IPS-20b (cell line): ENCODE measurements around the gene INSL3.
A peak's percentile ranks its signal among the peaks of the same experiment; 100 is the strongest.
"Not testable (repeated sequence)": the region's sequence is repeated elsewhere in the genome, so short reads cannot be mapped to it uniquely, and the experiment has no call there.

Source experiments
- H3K27ac ChIP-seq: one replicate; pipeline ENCODE4 v1.5.1; 2013; ENCODE audit warnings: low read length
- H3K27me3 ChIP-seq: 2 replicates; pipeline ENCODE4 v1.6.1; 2013; ENCODE audit warnings: mild to moderate bottlenecking, low read length, inconsistent platforms; ENCODE audit not compliant: insufficient read depth
- H3K36me3 ChIP-seq: 2 replicates; pipeline ENCODE4 v1.6.1; 2013; ENCODE audit warnings: low read depth, mild to moderate bottlenecking, inconsistent platforms, low read length, moderate library complexity; ENCODE audit not compliant: insufficient read depth
- H3K4me1 ChIP-seq: 2 replicates; pipeline ENCODE4 v1.6.1; 2013; ENCODE audit warnings: mild to moderate bottlenecking, control low read depth, inconsistent platforms, low read length, moderate library complexity; ENCODE audit not compliant: insufficient read depth
- H3K4me3 ChIP-seq: 2 replicates; pipeline ENCODE4 v1.5.1; 2013; ENCODE audit warnings: mild to moderate bottlenecking, low read length, inconsistent platforms
- H3K9ac ChIP-seq: 2 replicates; pipeline ENCODE4 v1.6.1; 2013; ENCODE audit warnings: low read depth, mild to moderate bottlenecking, inconsistent platforms, low read length, moderate library complexity
- H3K9me3 ChIP-seq: 2 replicates; pipeline ENCODE4 v1.6.1; 2013; ENCODE audit warnings: mild to moderate bottlenecking, low read depth, low read length, inconsistent platforms; ENCODE audit not compliant: insufficient read depth

Gene INSL3

GRCh38 chr19:17788632-17789031 lies 32.7 kb downstream of the INSL3 start:
- Histone ChIP-seq H3K27ac (no peak overlapping the region), H3K9ac (no peak overlapping the region), H3K36me3 (0 out of 2 replicates have a peak, but pooled peaks cover 4% of the 10 kb centered on the region), H3K27me3 (peaks cover 2% of the 10 kb centered on the region; the same call in 1 of the 2 replicates), H3K9me3 (no peaks in the 10 kb centered on the region), H3K4me1 (no peaks in the 10 kb centered on the region), H3K4me3 (no peak overlapping the region)

GRCh38 chr19:17787274-17787913 lies 33.9 kb downstream of the INSL3 start:
- Histone ChIP-seq H3K27ac (no peak overlapping the region), H3K9ac (no peak overlapping the region), H3K9me3 (no peaks in the 10 kb centered on the region), H3K4me3 (no peak overlapping the region), H3K27me3 (no peaks in the 10 kb centered on the region), H3K36me3 (0 out of 2 replicates have a peak, but pooled peaks cover 4% of the 10 kb centered on the region), H3K4me1 (no peaks in the 10 kb centered on the region)

DNA sequence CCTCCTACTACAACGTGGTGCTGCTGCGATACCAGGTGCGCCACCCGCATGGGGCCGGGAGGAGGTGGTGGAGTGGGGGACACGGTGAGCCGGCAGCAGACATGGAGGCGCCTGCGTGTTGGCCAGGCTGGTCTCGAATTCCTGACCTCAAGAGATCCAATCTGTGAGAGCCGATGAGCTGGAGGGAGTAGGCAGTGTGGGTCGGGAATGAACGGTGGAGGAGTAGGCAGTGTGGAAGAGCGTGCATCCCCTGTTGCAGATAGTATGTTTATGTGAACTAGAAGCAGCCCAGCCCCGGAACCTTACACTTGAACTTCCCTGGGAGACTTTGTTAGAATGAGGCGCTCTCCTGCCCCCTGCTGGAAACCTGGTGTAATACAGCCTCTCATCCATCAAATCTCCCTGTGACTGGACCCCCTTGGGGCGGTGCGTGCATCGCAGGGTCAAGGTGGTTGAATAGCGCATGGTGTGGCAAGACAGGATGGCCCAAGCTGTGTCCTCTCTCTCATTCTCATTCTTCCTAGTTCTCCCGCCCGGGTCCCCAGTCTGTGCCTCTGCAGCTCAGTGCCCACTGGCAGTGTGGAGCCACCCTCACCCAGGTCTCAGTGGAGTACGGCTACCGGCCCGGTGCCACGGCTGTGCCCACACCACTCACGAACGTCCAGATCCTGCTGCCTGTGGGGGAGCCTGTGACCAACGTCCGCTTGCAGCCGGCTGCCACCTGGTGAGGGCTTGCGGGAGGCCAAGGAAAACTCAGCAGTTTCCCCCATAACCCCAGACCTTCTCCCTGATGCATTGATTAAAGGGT lies 36.9 kb downstream of the INSL3 start:
- no peaks in the 10 kb centered on the region; the same call in 1 of the 2 replicates for H3K4me1 ChIP-seq
- H3K27ac ChIP-seq: no peak overlapping the region
- no peak overlapping the region; the same call in 1 of the 2 replicates for H3K9ac ChIP-seq

GRCh38 chr19:17783721-17784120 lies 37.6 kb downstream of the INSL3 start:
- not testable (repeated sequence) for H3K36me3 ChIP-seq, H3K27me3 ChIP-seq, H3K4me3 ChIP-seq, H3K27ac ChIP-seq, H3K9me3 ChIP-seq, H3K4me1 ChIP-seq, H3K9ac ChIP-seq

More for the DNA sequence above, 36.9 kb downstream of the INSL3 start:
- H3K27me3 ChIP-seq: no peaks in the 10 kb centered on the region
- no peak overlapping the region for H3K4me3 ChIP-seq
- H3K36me3 ChIP-seq: 0 out of 2 replicates have a peak, but pooled peaks cover 4% of the 10 kb centered on the region
- no peaks in the 10 kb centered on the region for H3K9me3 ChIP-seq

DNA sequence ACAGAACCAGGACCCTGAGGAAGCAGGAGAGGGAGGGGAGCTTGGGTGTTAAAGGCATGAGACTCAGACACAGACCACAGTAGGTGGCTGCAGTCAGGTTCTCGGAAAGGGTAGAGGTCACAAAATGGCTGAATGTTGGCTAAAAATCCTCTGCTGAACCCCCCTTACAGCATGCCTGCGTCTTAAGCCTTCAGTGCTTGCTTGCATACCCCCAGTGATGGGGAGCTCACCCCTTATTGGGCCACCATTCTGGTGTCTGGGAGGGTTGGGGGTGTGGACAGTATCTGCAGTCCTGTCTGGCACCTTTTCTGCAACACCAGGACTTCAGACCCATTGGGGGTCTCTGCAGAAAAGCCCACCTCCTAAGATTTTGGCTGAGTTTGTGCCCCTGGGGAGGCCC lies 40.5 kb downstream of the INSL3 start:
- H3K9ac ChIP-seq: no peak overlapping the region
- H3K36me3 ChIP-seq: no peaks in the 10 kb centered on the region

DNA sequence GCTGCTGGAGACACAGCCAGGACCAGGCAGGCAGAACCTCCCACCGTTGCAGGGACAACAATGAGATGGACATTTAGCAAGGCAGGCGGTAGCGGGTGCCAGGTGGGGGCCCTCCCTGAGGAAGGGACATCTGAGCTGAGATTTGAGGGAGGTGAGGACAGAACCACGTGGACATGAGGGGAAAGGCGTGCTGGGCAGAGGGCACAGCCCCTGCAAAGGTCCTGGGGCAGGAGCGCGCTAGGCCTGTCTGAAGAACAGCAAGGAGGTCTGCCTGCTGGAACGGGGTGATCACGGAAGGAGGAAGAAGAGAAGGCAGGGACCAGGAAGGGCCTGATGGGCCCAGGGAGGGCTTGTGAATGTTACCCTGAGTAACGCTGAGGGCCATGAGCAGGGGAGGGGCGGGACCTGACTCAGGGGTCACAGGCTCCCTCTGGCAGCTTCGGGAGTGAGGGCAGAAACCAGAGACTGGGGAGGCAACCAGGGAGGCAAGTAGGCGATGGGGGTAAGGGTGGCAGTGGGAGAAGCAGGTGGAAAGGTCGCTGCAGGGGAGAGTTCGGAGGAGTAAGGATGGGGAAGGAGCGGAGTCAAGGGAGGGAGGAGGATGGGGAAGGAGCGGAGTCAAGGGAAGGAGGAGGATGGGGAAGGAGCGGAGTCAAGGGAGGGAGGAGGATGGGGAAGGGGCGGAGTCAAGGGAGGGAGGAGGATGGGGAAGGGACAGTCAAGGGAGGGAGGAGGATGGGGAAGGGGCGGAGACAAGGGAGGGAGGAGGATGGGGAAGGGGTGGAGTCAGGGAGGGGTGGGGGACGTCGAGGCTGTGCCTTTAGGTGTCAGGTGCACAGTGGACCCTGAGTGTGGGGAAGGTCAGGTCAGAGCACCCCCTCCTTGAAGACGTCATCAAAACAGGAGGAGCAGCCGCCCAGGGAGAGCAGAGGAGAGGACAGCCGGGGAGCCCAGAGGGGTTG lies 42.1 kb downstream of the INSL3 start:
- Histone ChIP-seq H3K27ac (no peak overlapping the region), H3K4me1 (peaks cover 2% of the 10 kb centered on the region; the same call in 1 of the 2 replicates), H3K4me3 (peak overlapping the region; percentile 76), H3K27me3 (no peaks in the 10 kb centered on the region), H3K9me3 (no peaks in the 10 kb centered on the region), H3K36me3 (no peaks in the 10 kb centered on the region), H3K9ac (no peak overlapping the region; the same call in 1 of the 2 replicates)

More for the DNA sequence above, 40.5 kb downstream of the INSL3 start:
- Histone ChIP-seq H3K27me3 (no peaks in the 10 kb centered on the region), H3K9me3 (no peaks in the 10 kb centered on the region), H3K4me3 (no peak overlapping the region), H3K4me1 (peaks cover 2% of the 10 kb centered on the region; the same call in 1 of the 2 replicates), H3K27ac (no peak overlapping the region)

- no peaks in the 10 kb centered on the region for H3K27me3 ChIP-seq
- H3K4me3 ChIP-seq: peak overlapping the region; percentile 76
- H3K27ac ChIP-seq: no peak overlapping the region
- no peaks in the 10 kb centered on the region for H3K36me3 ChIP-seq
- H3K9me3 ChIP-seq: no peaks in the 10 kb centered on the region
- peaks cover 2% of the 10 kb centered on the region; the same call in 1 of the 2 replicates for H3K4me1 ChIP-seq
- no peak overlapping the region; the same call in 1 of the 2 replicates for H3K9ac ChIP-seq
These were observed 42.9 kb downstream of the INSL3 start for GRCh38 chr19:17778251-17778967.

- not testable (repeated sequence) for H3K4me3 ChIP-seq, H3K27ac ChIP-seq, H3K9me3 ChIP-seq, H3K9ac ChIP-seq, H3K27me3 ChIP-seq, H3K4me1 ChIP-seq, H3K36me3 ChIP-seq
These were observed 43.5 kb downstream of the INSL3 start for GRCh38 chr19:17777840-17778239.

GRCh38 chr19:17775991-17776803 lies 45.1 kb downstream of the INSL3 start:
- Histone ChIP-seq H3K9ac (no peak overlapping the region), H3K27ac (no peak overlapping the region), H3K4me1 (peaks cover 2% of the 10 kb centered on the region; the same call in 1 of the 2 replicates), H3K4me3 (no peak overlapping the region), H3K27me3 (no peaks in the 10 kb centered on the region), H3K9me3 (no peaks in the 10 kb centered on the region), H3K36me3 (no peaks in the 10 kb centered on the region)

- H3K9ac ChIP-seq: no peak overlapping the region
- no peaks in the 10 kb centered on the region for H3K36me3 ChIP-seq
- H3K9me3 ChIP-seq: no peaks in the 10 kb centered on the region
- no peak overlapping the region for H3K27ac ChIP-seq
- no peaks in the 10 kb centered on the region for H3K27me3 ChIP-seq
- peaks cover 2% of the 10 kb centered on the region; the same call in 1 of the 2 replicates for H3K4me1 ChIP-seq
- H3K4me3 ChIP-seq: no peak overlapping the region
These were observed 45.9 kb downstream of the INSL3 start for GRCh38 chr19:17775245-17775927.
